Ascending aorta (tissue), 2 donors: ENCODE measurements around the gene MYADML2. TPM values are rescaled to one million over a fixed set of nuclear protein-coding genes. Genes with fewer than 3 reads are reported as not detected.
A peak's percentile ranks its signal among the peaks of the same experiment; 100 is the strongest.

ENCODE experiments used
- DNase-seq, 2 donors: peaks; one replicate each; pipeline ENCODE4 v3.0.0-alpha.2; 2019; ENCODE audit warnings: low spot score in 2 of 2
- H3K27ac ChIP-seq, 2 donors: fragments of 200-600 bp; sonication (generic); one replicate each; pipeline ENCODE4 v1.5.1; 2016 to 2017; ENCODE audit warnings: mild to moderate bottlenecking in 1 of 2
- H3K27me3 ChIP-seq: fragments of 200-600 bp; sonication (generic); one replicate; pipeline ENCODE4 v1.5.1; 2017
- H3K36me3 ChIP-seq, 2 donors: fragments of 200-600 bp; sonication (generic); one replicate each; pipeline ENCODE4 v1.5.1; 2016
- H3K4me1 ChIP-seq, 2 donors: fragments of 200-600 bp; sonication (generic); one replicate each; pipeline ENCODE4 v1.5.1; 2016 to 2017; ENCODE audit warnings: mild to moderate bottlenecking in 1 of 2
- H3K4me3 ChIP-seq, 2 donors: fragments of 200-600 bp; sonication (generic); one replicate each; pipeline ENCODE4 v1.5.1; 2016 to 2017; ENCODE audit warnings: mild to moderate bottlenecking in 1 of 2
- H3K9me3 ChIP-seq, 2 donors: fragments of 200-600 bp; sonication (generic); one replicate each; pipeline ENCODE4 v1.5.1; 2016
- intact Hi-C: fragments of 100-400 bp; cut with DNase I; formaldehyde crosslinking; loops from one replicate; pipeline ENCODE4 v1.15.1; 2023
- total RNA-seq: library from RNA; depleted of rRNA; stranded (reverse); fragments of >200 nt; gene quantifications from one replicate; pipeline ENCODE4 v1.1.0, GENCODE V29; 2016
- TF ChIP-seq, protein P1 (sequence below), 3 experiments: fragments of 200-600 bp in 2 of 3; fragments of 450-650 bp in 1 of 3; sonication (generic) in 2 of 3; IDR thresholded peaks; one replicate each; pipeline ENCODE4 v1.5.1; 2016 to 2019; ENCODE audit warnings: antibody characterized with exemption in 3 of 3, mild to moderate bottlenecking in 1 of 3, moderate library complexity in 1 of 3

Gene MYADML2
- total RNA-seq, 1 donor from 2014 or later: not detected

- H3K27ac ChIP-seq: peak overlapping the region; percentile 12 to 49
- DNase-seq: no peak
Measured at GRCh38 chr17:81992306-81993102, 45.5 kb upstream of the MYADML2 start.

GRCh38 chr17:81991684-81992305 is 44.8 kb upstream of the MYADML2 start:
- Histone ChIP-seq H3K36me3 (peaks cover 9 to 19% of the 10 kb centered on the region in 2 donors), H3K9me3 (no peaks in the 10 kb centered on the region), H3K4me1 (peaks cover 7 to 15% of the 10 kb centered on the region in 2 donors), H3K27ac (peak overlapping the region; percentile 12 to 49), H3K27me3 (no peaks in the 10 kb centered on the region), H3K4me3 (peak overlapping the region; percentile 24 to 50)
- peak in 1 of 2 donors; percentile 81 for DNase-seq
- TF ChIP-seq, protein P1, sequence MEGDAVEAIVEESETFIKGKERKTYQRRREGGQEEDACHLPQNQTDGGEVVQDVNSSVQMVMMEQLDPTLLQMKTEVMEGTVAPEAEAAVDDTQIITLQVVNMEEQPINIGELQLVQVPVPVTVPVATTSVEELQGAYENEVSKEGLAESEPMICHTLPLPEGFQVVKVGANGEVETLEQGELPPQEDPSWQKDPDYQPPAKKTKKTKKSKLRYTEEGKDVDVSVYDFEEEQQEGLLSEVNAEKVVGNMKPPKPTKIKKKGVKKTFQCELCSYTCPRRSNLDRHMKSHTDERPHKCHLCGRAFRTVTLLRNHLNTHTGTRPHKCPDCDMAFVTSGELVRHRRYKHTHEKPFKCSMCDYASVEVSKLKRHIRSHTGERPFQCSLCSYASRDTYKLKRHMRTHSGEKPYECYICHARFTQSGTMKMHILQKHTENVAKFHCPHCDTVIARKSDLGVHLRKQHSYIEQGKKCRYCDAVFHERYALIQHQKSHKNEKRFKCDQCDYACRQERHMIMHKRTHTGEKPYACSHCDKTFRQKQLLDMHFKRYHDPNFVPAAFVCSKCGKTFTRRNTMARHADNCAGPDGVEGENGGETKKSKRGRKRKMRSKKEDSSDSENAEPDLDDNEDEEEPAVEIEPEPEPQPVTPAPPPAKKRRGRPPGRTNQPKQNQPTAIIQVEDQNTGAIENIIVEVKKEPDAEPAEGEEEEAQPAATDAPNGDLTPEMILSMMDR (IDR thresholded peaks at IDR 0.05): no peak
- intact Hi-C loops: no loop called here

More at GRCh38 chr17:81992306-81993102, 45.5 kb upstream of the MYADML2 start:
- Histone ChIP-seq H3K9me3 (no peaks in the 10 kb centered on the region), H3K36me3 (peaks cover 13 to 18% of the 10 kb centered on the region in 2 donors), H3K4me3 (peak overlapping the region in 1 of 2 donors; percentile 50), H3K4me1 (peaks cover 7 to 15% of the 10 kb centered on the region in 2 donors), H3K27me3 (no peaks in the 10 kb centered on the region)
- intact Hi-C loops: no loop called here
- TF ChIP-seq, protein P1 (IDR thresholded peaks at IDR 0.05): no peak

GRCh38 chr17:81990836-81991683 is 44.0 kb upstream of the MYADML2 start:
- TF ChIP-seq, protein P1 (IDR thresholded peaks at IDR 0.05): no peak
- peaks cover 7 to 15% of the 10 kb centered on the region in 2 donors for H3K4me1 ChIP-seq
- peaks cover 5 to 19% of the 10 kb centered on the region in 2 donors for H3K36me3 ChIP-seq
- intact Hi-C loops: no loop called here
- H3K27me3 ChIP-seq: no peaks in the 10 kb centered on the region
- peak overlapping the region in 1 of 2 donors; percentile 50 for H3K4me3 ChIP-seq
- peak overlapping the region; percentile 12 to 49 for H3K27ac ChIP-seq
- H3K9me3 ChIP-seq: no peaks in the 10 kb centered on the region
- no peak for DNase-seq

DNA sequence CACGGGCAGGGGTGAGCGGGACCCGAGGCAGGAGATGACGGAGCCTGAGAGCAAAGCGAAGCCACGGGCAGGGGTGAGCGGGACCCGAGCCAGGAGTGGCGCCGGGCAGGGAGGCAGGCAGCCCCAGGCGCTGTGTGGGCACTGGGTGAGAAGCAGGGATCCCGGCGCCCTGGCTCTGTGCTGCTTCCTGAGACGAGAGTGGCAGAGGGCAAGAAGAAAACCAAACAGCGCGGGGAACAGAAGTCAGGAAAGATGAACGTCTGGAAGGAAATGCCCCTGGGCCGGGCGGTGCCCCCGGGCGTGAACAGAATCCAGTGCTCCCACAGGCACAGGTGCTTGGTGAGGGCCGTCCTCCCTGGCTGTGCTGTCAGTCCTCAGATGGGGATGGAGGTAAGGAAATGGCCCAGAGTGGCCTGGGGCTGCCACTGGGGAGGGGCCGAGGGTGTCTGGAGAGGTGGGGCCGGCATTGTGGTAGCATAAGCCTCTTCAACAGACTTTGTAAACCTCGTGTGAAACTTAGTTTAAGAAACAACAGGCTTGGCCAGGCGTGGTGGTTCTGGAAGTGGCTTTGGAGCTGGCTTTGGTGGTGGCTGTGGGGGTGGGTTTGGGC is 40.2 kb upstream of the MYADML2 start:
- DNase-seq: no peak
- intact Hi-C loops: no loop called here
- Histone ChIP-seq H3K9me3 (no peaks in the 10 kb centered on the region), H3K4me3 (no peak overlapping the region), H3K4me1 (peaks cover 5 to 11% of the 10 kb centered on the region in 2 donors), H3K27me3 (no peaks in the 10 kb centered on the region), H3K36me3 (peaks cover 11 to 42% of the 10 kb centered on the region in 2 donors), H3K27ac (no peak overlapping the region)
- TF ChIP-seq, protein P1 (IDR thresholded peaks at IDR 0.05): no peak

DNA sequence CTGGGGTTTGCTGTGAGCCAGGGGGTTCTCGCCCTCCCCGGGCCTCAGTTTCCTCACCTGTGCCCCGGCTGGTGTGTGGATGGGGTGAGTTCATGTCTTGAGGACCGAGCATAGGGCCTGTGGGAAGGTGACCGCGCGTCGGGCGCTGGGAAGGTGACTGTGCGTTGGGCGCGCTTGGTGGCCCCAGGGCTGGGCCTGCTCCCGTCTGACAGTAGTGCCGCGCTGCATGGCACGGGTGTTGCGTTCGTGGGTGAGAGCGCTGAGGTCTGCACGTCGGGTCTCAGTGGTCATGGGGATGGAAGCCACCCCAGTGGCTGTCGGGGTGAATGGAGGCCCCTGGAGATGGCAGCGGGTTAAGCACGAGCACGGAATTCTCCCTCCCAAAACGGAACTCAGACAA is 39.6 kb upstream of the MYADML2 start:
- no peaks in the 10 kb centered on the region for H3K27me3 ChIP-seq
- H3K27ac ChIP-seq: no peak overlapping the region
- no peak overlapping the region for H3K4me3 ChIP-seq
- peaks cover 0 to 5% of the 10 kb centered on the region in 2 donors for H3K4me1 ChIP-seq
- peaks cover 11 to 42% of the 10 kb centered on the region in 2 donors for H3K36me3 ChIP-seq
- DNase-seq: no peak
- TF ChIP-seq, protein P1 (IDR thresholded peaks at IDR 0.05): no peak
- no peaks in the 10 kb centered on the region for H3K9me3 ChIP-seq
- intact Hi-C loops: no loop called here
